Femur (tissue), 1 donor: ENCODE results near the gene CLDN12.
"Not testable (repeated sequence)": the region's sequence is repeated elsewhere in the genome, so short reads cannot be mapped to it uniquely, and the experiment has no call there.

Experiments
- DNase-seq: peaks from one replicate; pipeline ENCODE4 v3.0.0-alpha.2; 2017

The CLDN12 gene

DNA sequence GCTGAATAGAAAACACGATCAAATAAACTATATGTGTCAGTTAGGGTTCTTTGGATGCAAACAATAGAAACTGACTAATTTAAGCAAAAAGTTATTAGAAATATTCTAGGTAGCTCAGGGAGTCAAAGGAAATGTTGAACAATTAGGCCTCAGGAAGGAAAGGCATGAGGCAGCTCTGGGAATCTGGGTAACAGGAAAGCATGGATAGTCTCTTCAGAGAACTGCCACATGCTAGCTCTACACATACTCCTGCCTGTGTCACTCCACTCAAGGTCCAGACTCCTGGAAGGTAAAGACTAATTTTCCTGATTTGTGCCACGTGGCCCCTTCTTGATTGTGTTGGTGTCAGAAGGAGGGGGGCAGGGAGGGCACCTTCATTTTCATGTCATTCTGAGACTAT is 42.4 kb downstream of the CLDN12 start:
- DNase-seq: no peak

GRCh38 chr7:90446137-90446899 is 43.1 kb downstream of the CLDN12 start:
- DNase-seq: no peak

GRCh38 chr7:90453259-90453891 is 50.1 kb downstream of the CLDN12 start:
- no peak for DNase-seq

DNA sequence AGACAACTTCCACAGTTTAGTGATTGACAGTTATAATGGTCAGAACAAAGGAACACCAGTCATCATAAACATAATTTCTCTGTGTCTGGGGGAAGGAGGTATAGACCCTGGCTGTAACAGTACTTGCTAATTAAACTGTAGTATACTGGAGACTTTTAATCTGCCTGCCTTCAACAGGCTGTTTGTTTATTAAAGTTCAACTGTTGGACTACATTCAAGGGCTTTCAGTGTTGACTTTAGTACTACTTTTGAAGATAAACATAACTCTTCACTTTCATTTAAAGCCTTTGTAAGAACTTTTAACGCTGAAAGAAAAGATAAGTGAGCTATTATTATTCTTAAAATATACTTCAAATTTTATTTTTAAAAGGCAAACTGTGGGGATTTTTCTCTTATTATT is 50.7 kb downstream of the CLDN12 start:
- DNase-seq: no peak

DNA sequence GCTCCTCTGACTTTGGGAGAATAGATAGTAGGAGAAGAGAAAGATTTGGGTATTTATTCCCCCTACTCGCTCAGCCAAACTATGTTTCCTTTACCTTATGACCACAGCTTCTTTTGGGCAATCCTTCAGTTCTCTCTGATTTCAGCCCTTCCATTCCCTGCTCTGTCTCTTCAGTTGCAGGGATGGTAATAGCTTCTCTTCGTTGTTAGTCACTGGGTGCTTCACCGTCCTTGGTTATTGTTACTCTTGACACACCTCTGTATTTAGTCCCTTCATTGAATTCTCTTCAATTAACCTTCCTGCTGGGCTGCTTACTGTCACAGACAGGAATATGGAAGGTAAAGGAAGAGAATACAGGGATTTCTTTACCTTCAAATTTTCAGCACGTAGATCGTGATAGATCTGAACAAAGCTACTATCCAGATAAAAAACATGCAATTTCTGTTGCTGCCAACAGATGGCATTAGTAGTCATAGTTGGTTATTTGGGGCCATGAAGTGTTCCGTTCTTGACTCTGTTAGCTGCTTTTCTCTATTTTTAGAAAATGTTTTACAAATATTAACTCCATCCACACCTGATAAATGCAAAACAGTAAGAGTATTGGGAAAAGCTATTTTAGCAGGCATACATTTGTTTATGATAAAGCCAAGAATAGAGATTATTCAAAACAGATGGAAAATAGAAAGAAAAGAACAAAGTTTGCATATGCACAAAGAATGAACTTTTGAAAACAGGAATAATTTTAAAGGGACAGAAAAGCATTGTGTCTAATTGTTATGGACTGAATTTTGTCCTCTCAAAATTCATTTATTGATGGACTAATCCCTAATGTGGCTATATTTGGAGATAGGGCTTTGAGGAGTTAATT is 52.1 kb downstream of the CLDN12 start:
- no peak for DNase-seq

GRCh38 chr7:90458104-90458503 is 54.8 kb downstream of the CLDN12 start:
- no peak for DNase-seq

GRCh38 chr7:90459888-90460287 is 56.6 kb downstream of the CLDN12 start:
- no peak for DNase-seq

- DNase-seq: no peak
These were observed 58.0 kb downstream of the CLDN12 start for GRCh38 chr7:90461219-90461618.

DNA sequence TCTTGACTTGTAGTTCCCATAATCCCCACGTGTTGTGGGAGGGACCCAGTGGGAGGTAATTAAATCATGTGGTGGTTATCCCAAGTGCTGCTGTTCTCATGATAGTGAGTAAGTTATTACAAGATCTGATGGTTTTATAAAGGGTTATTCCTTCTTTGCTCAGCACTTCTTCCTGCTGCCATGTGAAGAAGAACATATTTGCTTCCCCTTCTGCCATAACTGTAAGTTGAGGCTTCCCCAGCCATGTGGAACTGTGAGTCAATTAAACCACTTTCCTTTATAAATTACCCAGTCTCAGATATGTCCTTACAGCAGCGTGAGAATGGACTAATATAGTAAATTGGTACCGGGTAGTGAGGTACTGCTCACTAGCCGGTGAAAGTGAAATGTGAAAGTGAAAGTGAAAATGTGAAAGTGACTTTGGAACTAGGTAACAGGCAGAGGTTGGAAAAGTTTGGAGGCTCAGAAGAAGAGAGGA is 59.9 kb downstream of the CLDN12 start:
- DNase-seq: not testable (repeated sequence)
